KOPT-K1 (cell line): ENCODE measurements around the gene CD36.

Experiments used
- H3K27ac ChIP-seq: fragments of 200-600 bp; sonication (generic); 2 replicates; pipeline ENCODE4 v1.5.1; 2016; ENCODE audit warnings: antibody characterized with exemption, mild to moderate bottlenecking, low read depth, low read length; ENCODE audit not compliant: poor library complexity, severe bottlenecking
- H3K36me3 ChIP-seq: fragments of 200-600 bp; sonication (generic); 2 replicates; pipeline ENCODE4 v1.5.1; 2017; ENCODE audit warnings: antibody characterized with exemption, mild to moderate bottlenecking, low read length, moderate library complexity; ENCODE audit not compliant: insufficient read depth
- H3K9me3 ChIP-seq: fragments of 200-600 bp; sonication (generic); 2 replicates; pipeline ENCODE4 v1.5.1; 2017; ENCODE audit warnings: antibody characterized with exemption, low read length, mild to moderate bottlenecking; ENCODE audit not compliant: insufficient read depth, poor library complexity, severe bottlenecking

CD36 gene

DNA sequence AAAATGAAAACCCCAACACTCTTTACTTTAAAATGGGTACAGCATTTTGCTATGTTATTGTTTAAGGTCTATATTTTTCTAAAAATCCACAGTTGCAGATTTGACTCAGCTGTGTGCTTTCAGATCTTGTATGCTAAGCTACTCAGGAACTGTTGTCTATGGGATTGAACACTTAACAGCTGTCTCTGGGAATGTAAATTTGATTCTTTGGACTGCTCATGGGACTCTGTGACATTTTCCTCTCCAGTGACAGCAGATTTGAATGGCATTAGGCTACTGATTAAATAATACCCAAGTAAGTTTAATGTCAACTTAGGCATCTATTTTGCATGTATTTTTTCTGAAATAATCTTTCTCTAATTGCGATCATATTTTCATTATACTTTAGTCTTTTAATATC is 1.7 kb upstream of the CD36 start:
- Histone ChIP-seq H3K9me3 (no peaks in the 10 kb centered on the region), H3K36me3 (no peaks in the 10 kb centered on the region), H3K27ac (no peak overlapping the region)

DNA sequence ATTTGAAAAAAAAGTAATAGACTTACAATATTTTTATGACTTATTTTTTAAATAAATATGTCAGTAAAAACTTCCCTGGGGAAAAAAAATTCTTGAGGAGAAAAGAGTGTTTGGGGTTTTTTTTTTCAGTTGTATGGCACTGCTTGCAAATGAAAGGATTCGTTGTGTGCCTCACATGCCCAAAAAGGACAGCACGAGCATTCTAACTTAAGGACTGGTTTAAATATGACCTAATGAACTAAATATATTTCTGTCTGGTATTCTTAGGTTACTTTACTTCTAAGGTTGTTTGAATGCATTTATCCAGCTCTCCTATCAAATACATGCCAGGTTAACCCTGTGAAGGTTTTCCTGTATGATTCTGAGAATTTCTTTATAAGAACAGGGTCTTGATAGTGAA is 988 bp upstream of the CD36 start:
- no peaks in the 10 kb centered on the region for H3K36me3 ChIP-seq
- H3K9me3 ChIP-seq: no peaks in the 10 kb centered on the region
- H3K27ac ChIP-seq: no peak overlapping the region

GRCh38 chr7:80639011-80639410 is 569 bp downstream of the CD36 start:
- no peaks in the 10 kb centered on the region for H3K36me3 ChIP-seq
- H3K27ac ChIP-seq: no peak overlapping the region
- H3K9me3 ChIP-seq: no peaks in the 10 kb centered on the region

DNA sequence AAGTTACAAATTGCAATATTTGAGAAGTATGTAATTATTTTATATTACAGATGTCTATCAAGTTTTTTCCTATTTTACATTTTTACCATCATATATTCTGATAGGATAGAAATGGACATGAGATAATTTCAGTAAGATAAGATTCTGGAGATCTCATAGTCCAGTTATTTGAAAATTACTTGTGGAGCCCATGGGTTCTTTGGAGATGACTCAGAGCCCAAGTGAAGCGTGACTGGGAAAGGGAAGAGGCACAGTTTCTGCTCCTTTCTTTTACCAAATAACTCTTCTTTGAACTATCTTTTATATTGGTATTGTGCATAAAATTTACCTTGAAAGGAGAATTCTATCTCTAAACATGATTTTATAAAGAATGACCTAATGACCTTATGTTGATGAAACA is 2.4 kb downstream of the CD36 start:
- Histone ChIP-seq H3K36me3 (no peaks in the 10 kb centered on the region), H3K9me3 (no peaks in the 10 kb centered on the region), H3K27ac (no peak overlapping the region)

DNA sequence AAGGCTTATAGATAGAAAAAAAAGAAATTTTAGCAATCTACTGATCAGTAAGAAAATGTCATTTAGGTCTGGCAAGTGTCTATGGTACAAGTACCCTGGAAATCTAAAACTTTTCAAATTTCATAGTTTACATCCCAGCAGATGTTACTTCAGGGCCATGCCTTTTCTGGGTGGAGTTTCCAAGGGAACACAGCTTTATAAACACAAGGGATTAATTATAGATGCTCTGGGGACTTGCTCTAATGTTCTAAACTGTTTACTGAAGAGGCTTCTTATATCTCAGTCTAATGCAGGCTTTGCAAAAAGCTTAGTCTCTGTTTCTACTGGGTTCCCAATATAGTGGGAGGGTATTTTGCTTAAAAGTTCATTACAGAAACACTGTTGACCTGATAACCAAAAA is 3.1 kb downstream of the CD36 start:
- no peak overlapping the region for H3K27ac ChIP-seq
- no peaks in the 10 kb centered on the region for H3K9me3 ChIP-seq
- H3K36me3 ChIP-seq: no peaks in the 10 kb centered on the region

DNA sequence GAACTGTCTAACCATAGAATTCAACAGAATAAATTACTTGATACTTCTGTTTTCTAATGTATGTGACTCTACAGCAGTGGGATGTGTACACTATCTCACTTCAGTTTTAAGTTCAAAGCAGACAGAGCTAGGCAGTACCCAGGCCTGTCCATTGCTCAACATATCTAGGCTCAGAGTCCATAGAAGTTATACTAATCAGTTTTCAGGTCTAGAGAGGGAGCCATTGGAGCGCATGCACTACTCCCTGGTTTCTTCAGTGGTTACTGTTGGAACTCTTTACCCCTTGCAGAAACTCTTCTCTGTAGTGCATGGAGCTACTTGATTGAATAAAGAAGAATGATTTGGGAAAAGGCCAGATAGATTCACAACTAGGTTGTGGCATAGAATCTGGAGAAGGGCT is 4.4 kb downstream of the CD36 start:
- H3K9me3 ChIP-seq: no peaks in the 10 kb centered on the region
- no peaks in the 10 kb centered on the region for H3K36me3 ChIP-seq
- no peak overlapping the region for H3K27ac ChIP-seq

DNA sequence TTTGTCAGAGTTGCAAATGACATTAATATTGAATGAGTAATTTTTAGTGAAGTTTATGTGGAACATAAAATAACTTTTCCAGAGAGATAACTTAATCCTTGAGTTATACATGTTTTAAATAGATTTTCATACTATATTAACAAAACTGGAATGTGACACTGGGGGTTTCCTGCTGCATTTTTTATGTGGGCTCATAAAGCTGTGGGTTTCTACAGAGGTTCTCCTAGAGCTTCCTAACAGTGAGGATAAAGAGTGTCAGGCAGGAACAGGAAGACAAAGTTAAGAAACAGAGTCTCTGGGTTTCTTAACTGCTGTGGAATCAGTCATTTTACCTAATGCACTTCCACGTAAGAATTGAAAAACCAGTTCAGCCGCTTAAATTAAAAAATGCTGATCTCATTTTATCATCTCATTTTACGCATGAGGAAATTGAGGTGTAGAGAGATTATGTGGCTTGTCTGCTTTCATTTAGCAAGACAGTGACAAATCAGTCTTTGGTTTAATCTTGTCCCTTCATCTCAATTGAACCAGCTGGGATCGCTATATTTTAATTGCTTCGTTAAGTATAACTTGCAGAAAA is 5.0 kb downstream of the CD36 start:
- Histone ChIP-seq H3K9me3 (no peaks in the 10 kb centered on the region), H3K36me3 (no peaks in the 10 kb centered on the region), H3K27ac (no peak overlapping the region)

DNA sequence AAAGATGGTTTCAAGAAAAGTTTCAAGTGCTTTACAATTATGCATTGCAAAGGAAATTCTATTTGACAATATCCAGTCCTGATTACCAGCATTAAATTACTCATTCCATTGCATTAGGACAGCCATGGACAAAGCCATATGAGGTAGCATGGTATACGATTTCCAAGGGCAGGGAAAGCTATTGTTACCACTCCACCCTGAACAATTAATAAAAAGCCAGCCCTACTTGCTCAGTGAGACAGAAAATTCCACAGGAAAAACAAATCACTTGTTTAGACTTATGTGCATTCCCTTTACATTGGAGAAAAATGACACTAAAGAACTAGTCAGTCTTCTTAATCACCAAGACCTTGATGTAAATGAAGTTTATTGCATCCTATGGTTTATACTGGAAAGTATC is 5.6 kb downstream of the CD36 start:
- Histone ChIP-seq H3K27ac (no peak overlapping the region), H3K9me3 (no peaks in the 10 kb centered on the region), H3K36me3 (no peaks in the 10 kb centered on the region)

DNA sequence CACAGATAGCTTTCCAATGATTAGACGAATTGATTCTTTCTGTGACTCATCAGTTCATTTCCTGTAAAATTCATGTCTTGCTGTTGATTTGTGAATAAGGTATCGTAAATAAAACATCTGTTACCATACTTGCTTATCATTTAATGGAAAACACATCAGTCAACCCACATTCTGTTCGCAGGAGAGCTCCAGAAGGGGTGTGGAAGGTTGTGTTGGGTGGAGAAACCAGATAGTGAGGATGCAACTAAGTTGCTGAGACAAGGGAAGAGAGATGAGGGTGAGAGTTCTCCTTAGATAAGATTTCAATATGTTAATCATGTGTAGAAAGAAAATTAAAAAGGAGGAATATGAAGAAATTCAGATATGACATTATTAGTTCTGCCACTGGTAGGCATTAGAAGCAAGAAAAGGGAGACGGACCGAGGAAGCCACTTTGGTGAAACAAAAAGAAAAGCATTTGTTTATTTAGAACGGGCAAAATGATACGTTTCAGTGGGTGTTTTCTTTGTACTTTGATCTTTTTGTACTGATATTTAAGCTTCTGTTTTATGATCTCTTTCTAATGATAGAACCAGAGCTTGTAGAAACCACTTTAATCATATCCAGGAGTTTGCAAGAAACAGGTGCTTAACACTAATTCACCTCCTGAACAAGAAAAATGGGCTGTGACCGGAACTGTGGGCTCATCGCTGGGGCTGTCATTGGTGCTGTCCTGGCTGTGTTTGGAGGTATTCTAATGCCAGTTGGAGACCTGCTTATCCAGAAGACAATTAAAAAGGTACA is 7.8 kb downstream of the CD36 start:
- Histone ChIP-seq H3K36me3 (no peaks in the 10 kb centered on the region), H3K27ac (no peak overlapping the region), H3K9me3 (no peaks in the 10 kb centered on the region)

GRCh38 chr7:80647436-80647835 is 9.0 kb downstream of the CD36 start:
- Histone ChIP-seq H3K27ac (no peak overlapping the region), H3K9me3 (no peaks in the 10 kb centered on the region)

DNA sequence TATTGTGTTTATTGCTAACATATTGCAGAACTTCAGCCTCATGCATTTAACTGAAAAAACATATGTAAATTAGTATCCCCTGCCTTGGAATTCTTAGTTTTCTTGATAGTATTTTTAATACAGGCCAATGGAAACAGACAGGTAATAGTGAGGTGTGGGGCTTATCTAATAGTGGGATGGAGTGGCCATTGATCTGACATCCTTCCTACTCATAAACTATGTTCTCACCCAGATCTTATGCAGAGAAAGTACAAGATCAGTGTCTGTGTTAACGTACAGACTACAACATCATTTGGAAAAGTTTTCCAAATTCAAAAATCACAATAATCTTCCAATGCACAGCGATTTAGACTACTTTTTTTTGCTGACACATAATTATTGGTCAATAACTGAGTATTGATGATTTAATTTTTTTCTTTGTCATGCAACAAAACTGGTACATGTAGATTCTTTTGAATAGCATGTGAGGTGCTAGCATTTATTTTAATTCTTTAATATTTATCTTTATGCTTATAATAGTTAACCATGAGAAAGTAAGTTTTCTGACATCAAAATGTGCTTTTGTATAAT is 9.7 kb downstream of the CD36 start:
- Histone ChIP-seq H3K27ac (no peak overlapping the region), H3K9me3 (no peaks in the 10 kb centered on the region), H3K36me3 (no peaks in the 10 kb centered on the region)

More at GRCh38 chr7:80647436-80647835, 9.0 kb downstream of the CD36 start:
- no peaks in the 10 kb centered on the region for H3K36me3 ChIP-seq

- H3K27ac ChIP-seq: no peak overlapping the region
- no peaks in the 10 kb centered on the region for H3K36me3 ChIP-seq
- H3K9me3 ChIP-seq: no peaks in the 10 kb centered on the region
Observed at GRCh38 chr7:80649011-80649410, 10.6 kb downstream of the CD36 start.

- Histone ChIP-seq H3K9me3 (no peaks in the 10 kb centered on the region), H3K27ac (no peak overlapping the region), H3K36me3 (no peaks in the 10 kb centered on the region)
Observed at GRCh38 chr7:80650030-80650429, 11.6 kb downstream of the CD36 start.

DNA sequence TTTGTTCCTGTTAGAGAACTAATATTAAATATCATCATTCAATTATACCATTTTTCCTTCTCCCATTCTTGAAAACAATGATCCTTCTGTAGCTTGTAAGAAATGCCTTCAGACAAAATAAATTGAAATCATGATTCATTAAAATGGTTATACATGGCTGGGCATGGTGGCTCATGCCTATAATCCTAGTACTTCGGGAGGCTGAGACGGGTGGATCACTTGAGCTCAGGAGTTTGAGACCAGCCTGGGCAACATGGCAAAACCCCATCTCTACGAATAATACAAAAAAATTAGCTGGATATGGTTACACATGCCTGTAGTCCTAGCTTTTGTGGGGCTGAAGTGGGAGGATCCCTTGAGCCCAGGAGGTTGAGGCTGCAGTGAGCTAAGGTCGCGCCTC is 13.0 kb downstream of the CD36 start:
- Histone ChIP-seq H3K9me3 (no peaks in the 10 kb centered on the region), H3K36me3 (no peaks in the 10 kb centered on the region), H3K27ac (no peak overlapping the region)

GRCh38 chr7:80653244-80653643 is 14.8 kb downstream of the CD36 start:
- Histone ChIP-seq H3K27ac (no peak overlapping the region), H3K36me3 (no peaks in the 10 kb centered on the region), H3K9me3 (no peaks in the 10 kb centered on the region)

- H3K36me3 ChIP-seq: no peaks in the 10 kb centered on the region
- no peak overlapping the region for H3K27ac ChIP-seq
- H3K9me3 ChIP-seq: no peaks in the 10 kb centered on the region
Observed at GRCh38 chr7:80654887-80655340, 16.5 kb downstream of the CD36 start.
